Glomerular visceral epithelial cell (primary cell): Measurements from ENCODE around the gene KDF1.

Source experiments
- DNase-seq: peaks from one replicate; pipeline ENCODE4 v3.0.0-alpha.2; 2016; ENCODE audit errors: extremely low spot score

KDF1 gene

GRCh38 chr1:26959722-26960624, at the start of gene KDF1:
Gene KDF1 (minus strand): TSS chr1:26960468. CDS start chr1:26952380, 8,088 bp downstream.
- DNase-seq, result no peak

GRCh38 chr1:27009601-27010197, 49.4 kb upstream of the KDF1 start:
- DNase-seq, result no peak

GRCh38 chr1:27007909-27008582, 47.8 kb upstream of the KDF1 start:
- DNase-seq, result no peak

GRCh38 chr1:27006683-27007082, 46.4 kb upstream of the KDF1 start:
- no peak for DNase-seq

- DNase-seq, result no peak
These were observed 45.6 kb upstream of the KDF1 start for GRCh38 chr1:27005648-27006496.

GRCh38 chr1:27005166-27005530, 44.9 kb upstream of the KDF1 start:
- DNase-seq, result no peak

GRCh38 chr1:27004471-27005165, 44.4 kb upstream of the KDF1 start:
- DNase-seq, result no peak

- no peak for DNase-seq
These were observed 43.6 kb upstream of the KDF1 start for GRCh38 chr1:27003745-27004470.

GRCh38 chr1:27001570-27002360, 41.5 kb upstream of the KDF1 start:
- no peak for DNase-seq

GRCh38 chr1:27000817-27001460, 40.7 kb upstream of the KDF1 start:
- DNase-seq, result peak; percentile 72

- no peak for DNase-seq
These were observed 40.0 kb upstream of the KDF1 start for GRCh38 chr1:27000090-27000816.

GRCh38 chr1:26999440-26999987, 39.2 kb upstream of the KDF1 start:
- DNase-seq, result peak; percentile 96

- peak; percentile 51 for DNase-seq
These were observed 38.4 kb upstream of the KDF1 start for GRCh38 chr1:26998429-26999300.

- DNase-seq, result no peak
These were observed 36.4 kb upstream of the KDF1 start for GRCh38 chr1:26996665-26997064.

- DNase-seq, result no peak
These were observed 35.8 kb upstream of the KDF1 start for GRCh38 chr1:26996024-26996423.

GRCh38 chr1:26994787-26995517, 34.7 kb upstream of the KDF1 start:
- DNase-seq, result peak; percentile 40
